GM19025 (cell line): ENCODE results near the gene CTSK.
"Not testable (repeated sequence)": the region's sequence is repeated elsewhere in the genome, so short reads cannot be mapped to it uniquely, and the experiment has no call there.

Source experiments
- ATAC-seq: cut with Tn5 transposase; IDR thresholded peaks from one replicate; pipeline ENCODE4 v1.9.1; 2021; ENCODE audit warnings: mild to moderate bottlenecking, low read depth, moderate library complexity; ENCODE audit not compliant: unreplicated experiment

CTSK gene

GRCh38 chr1:150808121-150808520, at the start of gene CTSK:
TSS of gene CTSK (minus strand) at chr1:150808260. CDS start at chr1:150806805, 1,455 bp downstream.
- no peak for ATAC-seq

DNA sequence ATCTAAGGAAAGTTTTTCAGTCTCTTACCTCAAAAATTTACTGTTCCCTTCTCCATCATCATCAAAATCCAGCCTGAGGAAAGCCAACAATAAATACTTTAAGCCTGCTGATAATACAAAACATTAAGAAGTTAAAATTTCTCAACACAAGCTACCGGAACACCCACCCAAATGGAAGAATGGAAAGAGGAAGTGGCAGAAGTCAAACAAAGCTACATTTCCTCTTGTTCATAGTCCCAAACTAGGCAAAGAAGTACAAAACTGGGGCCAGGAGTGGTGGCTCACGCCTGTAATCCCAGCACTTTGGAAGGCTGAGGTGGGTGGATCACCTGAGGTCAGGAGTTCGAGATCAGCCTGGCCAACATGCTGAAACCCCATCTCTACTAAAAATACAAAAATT, 44.7 kb upstream of the CTSK start:
- not testable (repeated sequence) for ATAC-seq

GRCh38 chr1:150850801-150851362, 42.8 kb upstream of the CTSK start:
- ATAC-seq: not testable (repeated sequence)

GRCh38 chr1:150846473-150847146, 38.5 kb upstream of the CTSK start:
- ATAC-seq: no peak

DNA sequence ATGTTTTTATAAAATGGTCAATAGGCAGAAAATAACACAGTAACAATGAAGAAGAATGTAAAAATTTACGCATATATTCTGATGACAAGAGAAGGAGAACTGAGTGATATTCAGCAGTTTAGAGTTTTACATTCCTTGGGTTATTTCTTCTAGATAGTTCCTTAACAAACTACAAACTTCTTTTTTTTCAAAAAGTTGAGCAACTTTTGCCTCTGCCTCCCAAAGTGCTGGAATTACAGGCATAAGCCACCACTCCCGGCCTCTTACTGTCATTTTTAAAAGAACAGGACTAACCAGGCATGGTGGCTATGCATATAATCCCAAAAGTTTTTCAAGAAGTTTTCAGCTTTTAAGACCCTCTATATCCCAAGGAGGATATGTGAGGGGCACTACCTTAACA, 35.4 kb upstream of the CTSK start:
- no peak for ATAC-seq

GRCh38 chr1:150842964-150843363, 34.9 kb upstream of the CTSK start:
- ATAC-seq: no peak

GRCh38 chr1:150842343-150842742, 34.3 kb upstream of the CTSK start:
- no peak for ATAC-seq

DNA sequence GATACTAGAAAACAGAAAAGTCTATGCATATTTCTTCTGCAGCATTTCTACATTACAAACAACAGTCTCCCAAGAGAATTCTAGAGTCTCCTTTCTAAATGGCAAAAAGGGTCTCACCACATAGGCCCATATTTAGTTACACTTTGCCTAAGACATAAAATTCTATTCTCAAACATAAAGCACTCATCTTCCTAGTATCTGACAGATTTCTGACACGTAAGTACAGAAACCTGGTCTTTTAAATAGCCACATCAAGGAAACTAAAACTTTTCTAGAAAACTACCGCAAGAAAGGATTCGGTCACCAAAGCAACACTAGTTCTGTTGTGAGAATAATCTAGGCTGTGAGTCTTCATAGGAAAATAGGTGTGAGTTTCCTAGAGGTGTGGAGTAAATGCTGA, 33.6 kb upstream of the CTSK start:
- ATAC-seq: no peak

DNA sequence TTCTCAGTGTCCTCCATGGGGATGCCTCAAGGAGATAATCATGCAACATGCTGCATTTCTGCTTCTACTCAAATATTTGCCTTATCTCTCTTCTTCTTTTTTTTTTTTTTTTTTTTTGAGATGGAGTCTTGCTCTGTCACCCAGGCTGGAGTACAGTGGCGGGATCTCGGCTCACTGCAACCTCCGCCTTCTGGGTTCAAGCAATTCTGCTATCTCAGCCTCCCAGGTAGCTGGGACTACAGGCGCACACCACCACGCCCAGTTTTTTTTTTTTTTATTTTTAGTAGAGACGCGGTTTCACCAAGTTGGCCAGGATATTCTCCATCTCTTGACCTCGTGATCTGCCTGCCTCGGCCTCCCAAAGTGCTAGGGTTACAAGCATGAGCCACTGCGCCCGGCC, 32.8 kb upstream of the CTSK start:
- ATAC-seq: not testable (repeated sequence)

DNA sequence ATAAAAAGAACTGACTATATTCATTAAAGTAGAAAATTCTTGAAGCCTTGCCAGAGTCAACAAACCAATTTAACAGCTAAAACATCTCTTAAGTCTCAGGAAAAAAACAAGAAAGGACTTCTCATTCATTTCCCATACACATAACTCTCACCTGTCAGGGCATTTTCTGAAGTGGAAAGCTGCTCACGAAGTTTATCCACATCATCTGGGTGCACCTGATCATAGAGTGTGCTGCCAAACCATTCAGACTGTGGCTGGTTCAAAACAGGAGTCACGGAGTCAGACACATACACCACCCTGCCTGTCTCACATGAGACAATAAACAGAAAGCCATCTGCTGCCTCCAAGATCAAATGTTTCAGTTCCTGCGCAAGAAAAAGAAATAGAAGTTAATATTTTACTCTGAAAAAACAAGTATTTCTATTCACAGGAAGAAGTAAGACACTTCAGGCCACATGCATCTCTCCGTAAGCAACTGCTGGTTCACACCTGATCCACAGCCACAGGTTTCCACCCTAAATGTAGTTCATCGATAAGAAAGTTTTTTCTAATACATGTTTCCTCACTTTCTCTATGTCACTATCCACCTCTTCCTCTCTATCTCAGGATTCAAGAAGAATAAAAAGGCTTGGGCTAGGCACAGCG, 28.2 kb upstream of the CTSK start:
- ATAC-seq: peak; percentile 93

DNA sequence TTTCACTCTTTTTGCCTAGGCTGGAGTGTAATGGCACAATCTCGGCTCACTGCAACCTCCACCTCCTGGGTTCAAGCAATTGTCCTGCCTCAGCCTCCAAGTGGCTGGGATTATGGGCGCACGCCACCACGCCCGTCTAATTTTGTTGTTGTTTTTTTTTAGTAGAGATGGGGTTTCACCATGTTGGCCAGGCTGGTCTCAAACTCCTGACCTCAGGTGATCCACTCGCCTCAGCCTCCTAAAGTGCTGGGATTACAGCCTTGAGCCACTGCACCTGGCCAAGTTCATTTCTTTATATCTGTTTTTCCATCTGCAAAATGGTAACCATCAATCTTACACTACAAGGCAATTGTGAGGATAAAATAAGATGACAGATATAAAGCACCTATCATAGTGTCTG, 25.9 kb upstream of the CTSK start:
- not testable (repeated sequence) for ATAC-seq

GRCh38 chr1:150832597-150832996, 24.5 kb upstream of the CTSK start:
- no peak for ATAC-seq

GRCh38 chr1:150829751-150830150, 21.7 kb upstream of the CTSK start:
- no peak for ATAC-seq

- no peak for ATAC-seq
These were observed 18.2 kb upstream of the CTSK start for GRCh38 chr1:150826299-150826698.

DNA sequence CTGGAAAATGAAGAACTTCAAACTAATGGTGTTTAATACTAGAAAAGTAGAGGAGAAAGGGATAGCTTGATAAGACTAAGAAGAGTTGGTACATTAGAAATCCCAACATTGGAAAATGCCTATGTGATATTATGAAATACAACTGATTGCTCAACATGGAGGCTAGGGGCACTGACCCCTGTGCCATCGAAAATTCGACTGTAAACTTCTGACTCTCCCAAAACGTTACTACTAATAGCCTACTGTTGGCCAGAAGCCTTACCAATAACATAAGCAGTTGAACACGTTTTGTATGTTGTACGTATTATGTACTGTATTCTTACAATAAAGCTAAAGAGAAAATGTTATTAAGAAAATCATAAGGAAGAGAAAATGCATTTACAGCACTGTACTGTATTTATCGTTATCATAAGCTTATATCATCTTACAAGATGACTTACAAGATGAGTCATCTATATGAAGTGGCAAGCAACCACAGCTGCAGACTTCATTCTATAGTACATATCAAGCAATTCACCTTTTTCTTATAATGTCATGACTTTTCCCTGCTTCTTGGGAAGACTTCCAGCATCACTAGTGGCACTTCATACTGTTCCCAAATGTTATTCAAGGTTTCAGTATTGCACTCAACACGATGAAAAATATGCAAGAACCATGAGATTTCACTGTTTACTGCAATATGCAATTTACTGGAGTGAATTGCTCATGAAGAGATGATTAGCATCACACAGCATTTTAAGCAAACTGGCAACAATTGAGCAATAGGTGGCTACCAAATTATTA, 12.9 kb upstream of the CTSK start:
- no peak for ATAC-seq

DNA sequence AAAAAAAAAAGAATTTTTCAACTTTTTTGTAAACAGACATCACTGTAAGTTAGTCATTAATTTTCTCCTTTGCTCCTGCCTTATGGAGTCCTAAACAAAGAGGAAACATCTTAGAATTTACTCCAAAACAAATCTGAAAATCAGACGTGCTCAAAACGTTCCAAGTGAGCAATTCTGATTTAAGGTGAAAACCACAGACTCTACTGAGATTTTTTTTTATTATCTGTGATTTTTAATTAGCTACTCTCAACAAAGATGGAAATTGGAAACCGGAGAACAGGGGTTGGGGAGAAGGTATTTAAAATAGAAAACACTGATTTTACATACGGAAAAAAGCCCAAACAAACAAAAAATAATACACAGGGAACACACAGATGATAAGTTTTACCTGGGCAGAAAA, 7.8 kb upstream of the CTSK start:
- no peak for ATAC-seq

GRCh38 chr1:150813028-150813707, 5.1 kb upstream of the CTSK start:
- no peak for ATAC-seq

- no peak for ATAC-seq
These were observed 3.0 kb upstream of the CTSK start for GRCh38 chr1:150810958-150811659.

DNA sequence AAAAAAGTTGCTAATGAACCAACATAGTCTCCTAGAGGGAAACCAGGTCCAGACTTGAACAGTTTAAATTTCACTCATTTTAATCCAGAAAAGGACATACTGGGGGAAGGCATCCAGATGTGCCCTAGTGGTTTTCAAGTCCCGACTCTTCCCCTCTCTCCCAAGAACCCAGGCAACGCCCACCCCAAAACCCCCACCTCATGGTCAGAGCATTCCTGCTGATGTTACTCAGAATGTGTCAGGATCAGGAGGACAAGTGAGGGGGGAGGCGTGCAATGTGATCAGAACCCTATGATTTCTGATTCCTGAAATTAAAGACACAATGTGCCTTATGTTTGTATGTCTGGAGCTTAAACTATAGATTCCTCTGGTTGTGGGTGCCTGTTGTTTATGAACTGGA, 1.6 kb upstream of the CTSK start:
- ATAC-seq: no peak

- no peak for ATAC-seq
These were observed 786 bp upstream of the CTSK start for GRCh38 chr1:150808846-150809245.
